ENCODE data around the gene SLC4A2.

The SLC4A2 gene

DNA sequence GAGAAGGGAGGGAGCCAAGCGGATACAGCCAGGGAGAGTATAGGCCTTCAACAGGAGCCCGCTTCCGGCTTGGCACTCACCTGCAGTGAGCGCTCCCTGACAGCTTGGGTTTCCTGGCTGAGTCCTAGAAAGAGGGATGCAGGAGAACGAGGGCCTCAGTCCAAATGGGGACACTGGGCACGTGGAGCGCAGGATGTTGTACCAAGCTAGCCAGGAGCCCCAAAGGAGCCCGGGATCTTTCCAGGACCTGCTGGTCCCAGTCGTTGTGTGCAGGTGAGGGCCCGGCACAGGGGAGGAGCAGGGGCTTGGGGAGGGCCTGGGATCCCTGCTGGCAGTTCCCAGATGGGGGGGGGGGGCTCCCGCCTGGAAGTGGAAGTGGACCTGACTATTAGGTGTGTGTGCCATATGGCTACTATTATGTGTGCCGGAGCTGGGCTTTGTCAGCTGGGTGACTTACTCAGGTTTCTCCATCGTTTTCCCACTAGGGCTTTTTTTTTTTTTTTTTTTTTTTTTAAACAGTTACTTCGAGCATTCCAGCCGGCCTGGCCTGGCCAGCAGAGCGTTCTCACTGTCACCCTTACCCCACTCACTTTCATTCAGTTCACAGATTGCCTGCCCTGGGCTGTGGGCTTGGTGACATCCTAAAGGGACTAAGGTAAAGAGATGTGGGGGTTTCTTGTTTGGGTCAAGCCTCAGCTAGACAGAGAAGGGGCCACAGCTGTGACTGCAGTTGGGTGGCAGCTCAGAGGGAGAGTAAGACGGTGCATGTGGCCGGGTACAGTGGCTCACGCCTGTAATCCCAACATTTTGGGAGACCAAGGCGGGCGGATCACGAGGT is 30.7 kb downstream of the SLC4A2 start:
- Mint-ChIP-seq H3K4me3 (no peak overlapping the region), H3K27me3 (ENCODE audit: low read depth) (peaks cover 2% of the 10 kb centered on the region), H3K4me1 (ENCODE audit: low read depth) (peaks cover 17% of the 10 kb centered on the region), H3K36me3 (ENCODE audit: low read depth) (no peaks in the 10 kb centered on the region), H3K27ac (no peak overlapping the region), H3K9me3 (no peaks in the 10 kb centered on the region)
- no peak for DNase-seq (ENCODE audit: low spot score)

DNA sequence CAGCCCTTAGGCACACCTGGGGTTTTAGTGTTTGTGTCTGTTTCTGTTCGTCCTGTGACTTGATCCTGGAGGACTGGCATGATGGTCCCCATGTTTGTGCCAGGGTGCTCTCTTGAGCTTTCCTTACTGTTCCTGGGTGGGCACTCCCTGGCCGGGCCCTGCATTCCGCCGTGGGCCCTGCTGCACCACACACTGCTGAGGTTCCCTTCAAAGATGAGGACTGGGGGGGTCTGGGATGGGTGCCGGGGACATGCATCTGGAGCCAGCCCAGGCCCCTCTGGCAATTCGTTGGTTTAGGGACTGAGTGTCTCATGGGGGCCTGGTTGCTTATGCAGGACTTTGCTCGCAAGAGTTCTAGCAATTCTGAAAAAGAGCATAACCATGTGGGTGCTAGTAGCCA is 31.6 kb downstream of the SLC4A2 start:
- no peaks in the 10 kb centered on the region for H3K9me3 Mint-ChIP-seq
- H3K27me3 Mint-ChIP-seq (ENCODE audit: low read depth): no peaks in the 10 kb centered on the region
- H3K27ac Mint-ChIP-seq: no peak overlapping the region
- H3K36me3 Mint-ChIP-seq (ENCODE audit: low read depth): no peaks in the 10 kb centered on the region
- peaks cover 8% of the 10 kb centered on the region for H3K4me1 Mint-ChIP-seq (ENCODE audit: low read depth)
- no peak overlapping the region for H3K4me3 Mint-ChIP-seq
- no peak for DNase-seq (ENCODE audit: low spot score)

DNA sequence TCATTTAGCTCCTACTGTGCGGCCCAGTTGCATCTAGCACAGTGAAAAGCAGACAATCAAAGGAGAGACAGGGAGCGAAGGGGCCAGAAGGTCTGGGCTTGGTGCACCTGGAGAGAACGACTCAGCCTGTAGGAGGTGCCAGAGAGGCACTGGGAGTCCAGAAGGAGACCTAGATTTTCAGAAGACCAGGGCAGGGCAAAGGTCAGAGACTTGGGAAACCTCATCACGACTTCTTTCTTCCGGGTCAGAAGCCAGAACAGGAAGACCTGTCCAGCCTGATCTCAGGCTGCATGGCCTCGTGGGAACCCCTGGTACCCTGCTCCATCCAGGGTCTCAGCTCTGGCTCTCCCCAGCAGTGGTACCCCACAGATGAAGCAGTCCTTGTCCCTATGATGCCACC is 32.0 kb downstream of the SLC4A2 start:
- Mint-ChIP-seq H3K4me3 (no peak overlapping the region), H3K36me3 (ENCODE audit: low read depth) (no peaks in the 10 kb centered on the region), H3K9me3 (no peaks in the 10 kb centered on the region), H3K27ac (no peak overlapping the region), H3K27me3 (ENCODE audit: low read depth) (no peaks in the 10 kb centered on the region), H3K4me1 (ENCODE audit: low read depth) (peaks cover 8% of the 10 kb centered on the region)
- no peak for DNase-seq (ENCODE audit: low spot score)

DNA sequence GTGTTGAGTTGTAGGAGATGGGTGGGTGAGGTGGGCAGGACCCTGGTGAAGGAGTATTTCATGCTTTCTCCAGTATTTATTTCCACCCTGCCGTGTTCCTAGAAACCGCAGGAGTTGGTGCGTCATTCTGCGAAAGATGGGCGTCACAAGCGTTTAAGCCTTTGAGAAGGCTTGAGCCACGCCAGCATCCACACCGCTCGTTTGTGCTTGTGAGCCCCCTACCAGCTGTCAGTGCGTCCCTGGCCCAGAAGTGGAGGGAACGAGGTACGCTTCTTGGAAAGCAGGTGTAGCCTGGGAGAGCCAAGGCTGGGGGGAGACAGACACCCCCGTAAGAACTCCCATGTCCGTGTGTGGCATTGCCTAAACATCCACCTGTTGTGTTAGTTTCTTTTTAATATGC is 32.6 kb downstream of the SLC4A2 start:
- Mint-ChIP-seq H3K4me3 (no peak overlapping the region), H3K9me3 (no peaks in the 10 kb centered on the region), H3K4me1 (ENCODE audit: low read depth) (peaks cover 8% of the 10 kb centered on the region), H3K27me3 (ENCODE audit: low read depth) (no peaks in the 10 kb centered on the region), H3K27ac (no peak overlapping the region), H3K36me3 (ENCODE audit: low read depth) (no peaks in the 10 kb centered on the region)
- DNase-seq (ENCODE audit: low spot score): no peak

DNA sequence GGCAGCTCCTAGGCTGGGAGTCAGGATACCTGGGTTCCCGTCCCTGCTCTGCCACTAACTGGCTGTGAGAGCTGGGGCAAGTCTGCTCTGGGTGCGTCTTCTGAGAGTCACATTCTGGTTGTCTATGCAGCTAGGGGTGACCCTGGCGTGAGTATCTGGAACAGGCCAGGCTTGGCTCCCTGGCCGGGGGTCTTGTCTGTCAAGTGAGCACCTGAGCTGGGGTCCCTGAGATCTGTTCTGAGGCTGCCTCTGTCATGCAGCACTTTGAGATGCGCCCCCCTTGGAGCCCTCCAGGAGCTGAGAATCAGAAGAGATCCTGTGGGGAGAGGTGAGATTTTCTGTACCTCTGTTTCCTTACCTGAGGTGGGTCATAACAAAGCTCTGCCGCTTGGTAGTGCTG is 34.4 kb downstream of the SLC4A2 start:
- no peaks in the 10 kb centered on the region for H3K9me3 Mint-ChIP-seq
- no peak overlapping the region for H3K27ac Mint-ChIP-seq
- DNase-seq (ENCODE audit: low spot score): no peak
- H3K27me3 Mint-ChIP-seq (ENCODE audit: low read depth): no peaks in the 10 kb centered on the region
- no peaks in the 10 kb centered on the region for H3K36me3 Mint-ChIP-seq (ENCODE audit: low read depth)
- peaks cover 4% of the 10 kb centered on the region for H3K4me1 Mint-ChIP-seq (ENCODE audit: low read depth)
- H3K4me3 Mint-ChIP-seq: no peak overlapping the region

DNA sequence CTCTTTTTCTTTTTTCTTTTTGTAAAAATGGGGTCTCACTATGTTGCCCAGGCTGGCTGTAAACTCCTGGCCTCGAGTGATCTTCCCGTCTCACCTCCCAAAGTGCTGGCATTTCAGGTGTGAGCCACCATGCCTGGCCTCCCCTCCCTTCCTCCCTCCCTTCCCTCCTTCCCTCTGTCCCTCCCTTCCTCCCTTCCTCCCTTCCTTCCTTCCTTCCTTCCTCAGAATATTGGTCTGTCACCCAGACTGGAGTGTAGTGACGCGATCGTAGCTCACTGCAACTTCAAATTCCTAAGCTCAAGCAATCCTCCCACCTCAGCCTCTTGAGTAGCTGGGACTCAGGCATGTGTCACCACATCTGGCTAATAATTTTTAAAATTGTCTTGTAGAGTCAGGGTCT is 35.3 kb downstream of the SLC4A2 start:
- no peaks in the 10 kb centered on the region for H3K36me3 Mint-ChIP-seq (ENCODE audit: low read depth)
- no peaks in the 10 kb centered on the region for H3K9me3 Mint-ChIP-seq
- H3K4me1 Mint-ChIP-seq (ENCODE audit: low read depth): no peaks in the 10 kb centered on the region
- H3K4me3 Mint-ChIP-seq: no peak overlapping the region
- no peak for DNase-seq (ENCODE audit: low spot score)
- H3K27me3 Mint-ChIP-seq (ENCODE audit: low read depth): no peaks in the 10 kb centered on the region
- no peak overlapping the region for H3K27ac Mint-ChIP-seq

DNA sequence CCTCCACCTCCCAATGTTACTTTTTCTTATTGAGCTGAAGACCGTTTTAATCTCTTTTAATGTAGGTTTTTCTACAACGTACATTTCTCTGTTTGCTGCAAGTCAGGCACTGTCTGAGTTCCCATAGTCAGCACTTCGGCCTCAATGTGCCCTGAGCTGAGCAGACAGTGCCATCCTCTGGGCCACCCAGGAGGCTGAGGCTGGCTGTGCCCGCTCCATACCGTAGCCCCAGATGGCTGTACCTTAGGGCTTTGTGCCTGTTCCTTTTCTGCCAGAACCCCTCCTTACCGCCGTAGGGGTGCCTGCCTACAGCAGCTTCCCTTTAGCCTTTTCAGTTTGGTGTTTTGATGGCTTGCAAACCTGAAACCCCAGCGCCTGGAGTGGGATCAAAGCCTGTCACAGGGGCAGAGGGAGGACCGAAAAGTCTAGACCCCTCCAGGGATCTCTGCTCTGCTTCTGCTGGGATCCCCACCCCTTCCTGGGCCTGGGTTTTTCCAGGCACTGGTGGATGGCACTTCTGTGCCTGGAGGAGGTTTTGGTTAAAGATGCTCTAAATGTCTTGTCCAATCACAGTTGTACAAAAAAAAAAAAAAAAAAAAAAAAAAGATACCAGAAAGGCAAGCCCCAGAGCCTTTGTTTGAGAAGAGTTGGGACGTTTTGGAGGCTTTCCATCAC is 35.9 kb downstream of the SLC4A2 start:
- H3K27ac Mint-ChIP-seq: no peak overlapping the region
- no peak for DNase-seq (ENCODE audit: low spot score)
- no peak overlapping the region for H3K4me3 Mint-ChIP-seq
- no peaks in the 10 kb centered on the region for H3K27me3 Mint-ChIP-seq (ENCODE audit: low read depth)
- H3K36me3 Mint-ChIP-seq (ENCODE audit: low read depth): no peaks in the 10 kb centered on the region
- no peaks in the 10 kb centered on the region for H3K9me3 Mint-ChIP-seq
- H3K4me1 Mint-ChIP-seq (ENCODE audit: low read depth): no peaks in the 10 kb centered on the region

DNA sequence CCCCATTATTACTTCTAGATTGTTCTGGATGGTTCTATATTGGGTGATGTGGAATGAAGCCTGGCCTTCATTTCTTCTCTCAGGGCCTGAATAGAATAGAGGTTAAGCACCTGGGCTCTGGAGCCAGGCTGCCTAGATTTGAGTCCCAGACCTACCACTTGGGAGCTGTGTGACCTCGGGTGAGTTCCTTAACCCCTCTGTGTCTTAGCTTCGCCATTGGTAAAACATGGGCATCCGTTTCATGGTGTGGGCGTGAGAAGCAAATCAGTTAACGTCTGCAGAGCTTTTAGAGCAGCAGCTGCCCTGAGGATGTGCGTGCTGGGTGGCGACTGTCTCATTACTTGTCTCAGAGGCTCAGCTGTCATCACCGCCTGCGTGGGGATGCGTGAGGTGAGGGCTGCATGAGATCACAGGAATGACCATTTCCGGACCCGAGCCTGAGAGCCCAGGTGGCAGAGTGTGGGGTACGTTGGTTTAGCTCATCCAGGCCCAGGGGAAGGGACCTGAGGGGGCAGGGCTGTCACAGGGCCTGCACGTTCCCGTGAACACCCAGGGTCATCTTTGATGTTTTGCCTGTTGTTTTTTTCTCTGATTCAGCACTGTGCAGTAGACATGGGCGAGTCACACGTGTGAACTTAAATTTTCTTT is 36.6 kb downstream of the SLC4A2 start:
- Mint-ChIP-seq H3K9me3 (no peaks in the 10 kb centered on the region), H3K36me3 (ENCODE audit: low read depth) (no peaks in the 10 kb centered on the region), H3K4me1 (ENCODE audit: low read depth) (no peaks in the 10 kb centered on the region), H3K27me3 (ENCODE audit: low read depth) (no peaks in the 10 kb centered on the region), H3K27ac (no peak overlapping the region), H3K4me3 (no peak overlapping the region)
- DNase-seq (ENCODE audit: low spot score): no peak

DNA sequence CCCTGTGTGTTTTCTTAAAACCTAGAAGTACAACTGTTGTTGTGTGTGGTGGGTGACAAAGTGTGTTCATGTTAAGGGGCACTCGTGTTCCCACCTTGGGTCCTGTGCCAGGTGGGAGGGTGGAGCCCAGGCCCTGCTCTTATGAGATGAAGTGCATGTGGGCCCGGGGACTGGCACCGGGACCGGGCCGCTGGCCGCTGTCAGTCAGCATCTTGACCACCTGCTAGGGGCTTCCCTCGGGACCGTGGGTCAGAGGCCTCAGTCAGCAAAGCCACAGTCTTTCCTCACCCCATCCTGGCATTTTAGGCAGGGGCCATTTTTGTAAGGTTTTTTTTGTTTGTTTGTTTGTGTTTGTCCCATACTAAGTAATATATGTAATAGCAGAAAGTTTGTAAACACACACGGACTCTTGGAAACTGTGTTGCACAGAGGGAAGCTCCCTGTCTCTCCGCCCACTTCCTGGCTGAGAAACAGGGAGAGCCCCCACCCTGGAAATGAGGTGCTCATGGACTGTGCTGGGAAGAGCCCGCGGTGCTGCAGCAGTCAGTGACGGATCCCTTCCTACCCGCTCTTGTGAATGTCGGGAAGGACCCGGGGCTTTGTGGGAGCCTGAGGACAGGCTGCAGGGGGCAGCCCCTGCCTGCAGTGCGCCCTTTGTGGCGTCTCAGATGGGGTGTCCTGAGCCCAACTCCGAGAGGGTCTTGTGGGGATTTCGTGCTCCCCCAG is 40.3 kb downstream of the SLC4A2 start:
- H3K36me3 Mint-ChIP-seq (ENCODE audit: low read depth): no peaks in the 10 kb centered on the region
- H3K9me3 Mint-ChIP-seq: no peaks in the 10 kb centered on the region
- no peak overlapping the region for H3K27ac Mint-ChIP-seq
- no peaks in the 10 kb centered on the region for H3K27me3 Mint-ChIP-seq (ENCODE audit: low read depth)
- H3K4me1 Mint-ChIP-seq (ENCODE audit: low read depth): no peaks in the 10 kb centered on the region
- no peak for DNase-seq (ENCODE audit: low spot score)
- H3K4me3 Mint-ChIP-seq: no peak overlapping the region

DNA sequence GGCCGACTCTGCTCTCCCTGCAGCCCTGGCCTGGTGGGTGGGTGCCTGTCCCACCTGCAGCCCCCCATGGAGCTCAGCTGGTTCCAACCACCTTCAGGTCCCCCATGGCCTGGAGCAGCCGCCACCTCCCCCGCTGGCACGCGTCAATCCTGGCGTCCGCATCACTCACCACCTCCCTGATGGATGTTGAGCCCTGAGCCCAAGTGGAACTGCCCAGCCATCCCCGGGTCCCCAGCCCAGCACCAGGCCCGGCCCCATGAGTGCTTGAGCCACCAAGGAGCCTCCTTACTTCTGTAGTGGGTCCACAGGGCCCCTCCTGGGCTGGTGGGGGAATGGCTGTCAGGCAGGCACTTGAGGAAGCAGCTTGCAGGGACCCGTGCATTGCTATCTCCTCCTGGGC is 41.5 kb downstream of the SLC4A2 start:
- Mint-ChIP-seq H3K27ac (no peak overlapping the region), H3K36me3 (ENCODE audit: low read depth) (no peaks in the 10 kb centered on the region), H3K4me1 (ENCODE audit: low read depth) (no peaks in the 10 kb centered on the region), H3K9me3 (no peaks in the 10 kb centered on the region), H3K4me3 (no peak overlapping the region), H3K27me3 (ENCODE audit: low read depth) (no peaks in the 10 kb centered on the region)
- DNase-seq (ENCODE audit: low spot score): no peak

DNA sequence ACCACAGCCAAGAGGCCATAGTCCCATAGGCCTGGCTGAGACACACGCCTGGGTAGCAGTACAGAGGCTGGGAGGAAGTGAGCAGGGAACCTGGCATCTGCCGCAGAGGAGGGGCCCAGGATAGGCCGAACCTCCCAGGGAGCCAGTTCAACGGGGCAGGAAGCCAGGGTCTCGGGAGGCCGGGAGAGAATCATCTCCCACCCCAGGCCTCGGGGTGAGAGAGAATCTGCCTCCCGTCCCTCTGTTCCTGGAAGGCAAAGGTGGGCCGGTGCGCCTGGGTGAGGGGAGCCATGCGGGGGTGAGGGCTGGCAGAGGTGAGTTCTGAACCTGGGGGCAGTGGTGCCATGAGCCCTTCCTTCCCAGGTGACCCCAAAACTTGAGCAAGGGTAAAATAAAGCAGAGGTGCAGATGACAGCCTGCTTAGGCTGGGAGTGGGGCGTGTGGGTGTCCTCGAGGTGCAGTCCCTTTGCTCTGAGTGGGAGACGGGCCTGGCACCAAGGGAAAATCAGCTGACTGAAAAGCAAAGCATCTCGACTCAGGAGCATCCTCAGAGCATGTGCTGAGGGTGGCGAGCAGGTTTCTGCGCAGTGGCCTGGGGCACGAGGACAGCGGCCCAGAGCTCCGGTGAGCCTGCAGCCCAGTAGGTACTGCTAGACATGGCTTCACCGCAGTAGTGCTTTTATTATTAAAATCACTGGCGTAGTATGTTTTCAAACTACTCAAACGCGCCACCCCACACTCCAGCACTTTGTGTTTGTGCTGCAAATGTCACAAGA is 42.4 kb downstream of the SLC4A2 start:
- DNase-seq (ENCODE audit: low spot score): no peak
- Mint-ChIP-seq H3K27ac (no peak overlapping the region), H3K36me3 (ENCODE audit: low read depth) (no peaks in the 10 kb centered on the region), H3K9me3 (no peaks in the 10 kb centered on the region), H3K4me3 (no peak overlapping the region), H3K27me3 (ENCODE audit: low read depth) (no peaks in the 10 kb centered on the region), H3K4me1 (ENCODE audit: low read depth) (no peaks in the 10 kb centered on the region)

DNA sequence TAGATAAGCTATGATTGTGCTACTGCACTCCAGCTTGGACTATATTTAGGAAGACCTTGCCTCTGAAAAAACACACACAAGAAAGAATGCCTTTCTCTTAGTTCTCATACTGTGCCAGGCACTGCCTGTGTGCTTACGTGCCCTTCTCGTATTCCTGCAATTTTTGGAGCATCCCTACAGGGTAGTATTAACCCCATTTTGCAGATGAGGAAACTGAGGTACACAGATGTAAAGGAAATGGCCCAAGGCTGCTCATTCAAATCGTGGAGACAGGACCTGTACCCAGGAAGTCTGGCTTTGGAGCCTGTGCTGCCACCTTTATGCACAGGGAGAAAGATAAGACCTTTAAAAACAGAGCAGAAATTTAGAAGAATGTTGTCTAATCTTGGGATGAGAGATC is 43.6 kb downstream of the SLC4A2 start:
- Mint-ChIP-seq H3K4me1 (ENCODE audit: low read depth) (no peaks in the 10 kb centered on the region), H3K36me3 (ENCODE audit: low read depth) (no peaks in the 10 kb centered on the region), H3K9me3 (no peaks in the 10 kb centered on the region), H3K4me3 (no peak overlapping the region), H3K27me3 (ENCODE audit: low read depth) (no peaks in the 10 kb centered on the region), H3K27ac (no peak overlapping the region)
- DNase-seq (ENCODE audit: low spot score): no peak

DNA sequence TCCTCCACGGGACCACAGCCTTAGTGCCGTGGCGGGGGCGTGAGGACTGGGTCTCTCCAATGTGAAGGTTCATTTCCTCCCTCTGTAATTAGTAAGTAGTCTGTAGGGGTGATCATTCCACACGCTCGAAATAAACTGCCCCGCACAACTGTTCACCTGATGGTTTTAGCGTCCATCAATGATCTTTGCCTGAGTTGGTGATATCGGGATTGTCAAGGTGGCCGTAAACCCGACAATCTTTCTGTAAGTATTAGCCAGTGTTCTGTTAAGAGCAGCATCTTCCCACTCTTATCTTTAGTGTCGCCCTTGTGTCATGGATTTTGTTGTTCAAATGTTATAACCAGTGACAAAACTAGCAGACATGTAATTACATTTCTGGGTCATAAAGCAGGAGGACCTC is 44.6 kb downstream of the SLC4A2 start:
- Mint-ChIP-seq H3K9me3 (no peaks in the 10 kb centered on the region), H3K4me3 (no peak overlapping the region), H3K27me3 (ENCODE audit: low read depth) (no peaks in the 10 kb centered on the region), H3K4me1 (ENCODE audit: low read depth) (no peaks in the 10 kb centered on the region), H3K27ac (no peak overlapping the region), H3K36me3 (ENCODE audit: low read depth) (no peaks in the 10 kb centered on the region)
- DNase-seq (ENCODE audit: low spot score): no peak
